ENCODE data around the gene RGS10. TPM values are rescaled to one million over a fixed set of nuclear protein-coding genes. Genes with fewer than 3 reads are reported as not detected.

Gene RGS10
- total and polyA plus RNA-seq, 10 of the 15 experiments (the other 5 are each of a cell fraction or from before 2014, with no cell fraction given), result 72.8 to 193 (median 127) TPM

DNA sequence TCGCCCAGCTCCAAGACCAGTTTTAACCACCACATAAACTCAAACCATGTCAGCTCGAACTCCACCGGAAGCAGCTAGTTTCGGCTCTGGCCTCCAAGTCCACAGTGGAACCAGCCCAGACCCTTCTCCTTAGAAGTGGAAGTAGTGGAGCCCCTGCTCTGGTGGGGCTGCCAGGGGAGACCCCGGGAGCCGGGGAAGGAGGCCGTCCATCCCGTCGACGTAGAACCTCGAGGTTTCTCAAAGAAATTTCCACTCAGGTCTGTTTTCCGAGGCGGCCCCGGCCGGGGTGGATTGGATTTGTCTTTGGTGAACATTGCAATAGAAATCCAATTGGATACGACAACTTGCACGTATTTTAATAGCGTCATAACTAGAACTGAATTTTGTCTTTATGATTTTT is 87.5 kb downstream of the RGS10 start:
- H4K20me1 ChIP-seq (ENCODE audit: control insufficient read depth, insufficient read depth), result no peaks in the 10 kb centered on the region
- H3K4me3 ChIP-seq, result no peak overlapping the region
- peaks cover 15% of the 10 kb centered on the region for H3K4me1 ChIP-seq (ENCODE audit: control insufficient read depth, insufficient read depth, low read length)
- no peaks in the 10 kb centered on the region for H3K79me2 ChIP-seq (ENCODE audit: control insufficient read depth, insufficient read depth, low read length)
- in situ Hi-C loops (cut with MboI) (no loop called here), intact Hi-C loops (cut with micrococcal nuclease; ENCODE audit: unreplicated experiment) (no loop called here)
- no peak for ATAC-seq
- no peak for DNase-seq (ENCODE audit: low read depth, low spot score)
- no peaks in the 10 kb centered on the region for H3K9me3 ChIP-seq (replicated peaks; ENCODE audit: control insufficient read depth, insufficient read depth, low read length)
- no peak for FAIRE-seq
- ChIA-PET POLR2A (no interaction called here), SMC1A (ENCODE audit: uncharacterized antibody, unreplicated experiment) (interaction anchor here (0.6 kb wide), 1 partner anchor 146 kb away, joined by 3 read pairs; no protein-coding TSS in a partner anchor), CTCF (no interaction called here), RAD21 (ENCODE audit: unreplicated experiment) (no interaction called here)
- no peaks in the 10 kb centered on the region for H3K27me3 ChIP-seq (replicated peaks in 1 of 2; ENCODE audit: control insufficient read depth in 2 of 2, insufficient read depth in 2 of 2, low read length in 1 of 2)
- no peak overlapping the region for H3K27ac ChIP-seq (ENCODE audit: control insufficient read depth, insufficient read depth)
- H3K9ac ChIP-seq (ENCODE audit: control insufficient read depth, insufficient read depth, low read length), result no peak overlapping the region
- WGBS (ENCODE audit: insufficient coverage, insufficient replicate concordance, low lambda C conversion rate, missing lambda C conversion rate), result 90% methylated on average over 18 of the region's 18 CpGs
- no peak for TF ChIP-seq NBN (IDR thresholded peaks at IDR 0.05)
- TF ChIP-seq RBBP5 (conservative IDR thresholded peaks at IDR 0.05), result no peak
- no peak for TF ChIP-seq SIX5 (IDR thresholded peaks at IDR 0.05; ENCODE audit: low read depth, low read length, severe bottlenecking)
- no peak for TF ChIP-seq CHD4 (IDR thresholded peaks at IDR 0.05)
- no peak for TF ChIP-seq POLR2AphosphoS5 (IDR thresholded peaks at IDR 0.05; ENCODE audit: low read length)
- no peaks in the 10 kb centered on the region; a peak in 1 of 4 replicates for H3K36me3 ChIP-seq (ENCODE audit: control insufficient read depth in 2 of 2, insufficient read depth in 2 of 2, low read length in 1 of 2)
- BruUV-seq (replicated peaks), result no TSS peak
- no peak overlapping the region for H2AFZ ChIP-seq (ENCODE audit: control insufficient read depth, low read depth, low read length)
- H3K4me2 ChIP-seq (ENCODE audit: control insufficient read depth, insufficient read depth), result no peak overlapping the region

DNA sequence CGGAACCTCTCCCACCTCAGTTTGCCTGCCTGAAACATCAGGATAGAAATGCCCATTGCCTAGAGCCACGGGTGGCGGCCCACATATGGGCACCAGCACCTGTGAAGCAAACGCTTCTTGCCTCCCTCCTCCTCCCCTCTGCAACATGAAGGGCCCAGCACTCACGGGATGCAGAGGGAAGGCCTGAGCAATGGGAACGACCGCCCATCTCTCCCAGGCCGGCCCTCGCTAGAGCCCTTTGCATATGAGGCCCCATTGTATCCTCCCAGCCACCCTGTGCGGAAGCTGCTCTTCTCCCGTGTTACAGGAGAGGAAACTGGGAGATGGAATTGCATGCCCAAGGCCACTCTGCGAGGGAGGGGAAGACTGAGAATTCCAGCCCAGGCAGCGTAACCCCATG is 88.2 kb downstream of the RGS10 start:
- no peak for ATAC-seq
- H3K27me3 ChIP-seq (replicated peaks in 1 of 2; ENCODE audit: control insufficient read depth in 2 of 2, insufficient read depth in 2 of 2, low read length in 1 of 2), result no peaks in the 10 kb centered on the region
- H3K4me1 ChIP-seq (ENCODE audit: control insufficient read depth, insufficient read depth, low read length), result peaks cover 19% of the 10 kb centered on the region
- 95% methylated on average over 13 of the region's 13 CpGs for WGBS (ENCODE audit: insufficient coverage, insufficient replicate concordance, low lambda C conversion rate, missing lambda C conversion rate)
- in situ Hi-C loops (cut with MboI) (no loop called here), intact Hi-C loops (cut with micrococcal nuclease; ENCODE audit: unreplicated experiment) (no loop called here)
- no peak overlapping the region for H2AFZ ChIP-seq (ENCODE audit: control insufficient read depth, low read depth, low read length)
- TF ChIP-seq MYB (IDR thresholded peaks at IDR 0.05; ENCODE audit: borderline replicate concordance, low read depth, low read length) (no peak), TCF3 (IDR thresholded peaks at IDR 0.05; ENCODE audit: borderline replicate concordance, insufficient read depth, low read depth, low read length) (no peak), SRF (IDR thresholded peaks at IDR 0.05; ENCODE audit: low read depth in 2 of 2, low read length in 2 of 2) (no peak), FOXK2 (IDR thresholded peaks at IDR 0.05) (no peak), SIX5 (IDR thresholded peaks at IDR 0.05; ENCODE audit: low read depth, low read length, severe bottlenecking) (no peak), EZH2 (IDR thresholded peaks at IDR 0.05; ENCODE audit: borderline replicate concordance, control insufficient read depth, low read depth, low read length) (no peak), POLR2A (IDR thresholded peaks at IDR 0.05; ENCODE audit: low read depth, low read length) (0 out of 2 replicates have a peak, but pooled peaks have one; percentile 19), ZSCAN29 (IDR thresholded peaks at IDR 0.05) (no peak)
- SMC1A ChIA-PET (ENCODE audit: uncharacterized antibody, unreplicated experiment), result interaction anchor here (0.6 kb wide), 1 partner anchor 145 kb away, joined by 3 read pairs; no protein-coding TSS in a partner anchor
- no peak overlapping the region for H3K4me3 ChIP-seq
- H3K79me2 ChIP-seq (ENCODE audit: control insufficient read depth, insufficient read depth, low read length), result no peaks in the 10 kb centered on the region
- CTCF ChIA-PET, result interaction anchor here (1.0 kb wide), 1 partner anchor 245 kb away, joined by 3 read pairs; no protein-coding TSS in a partner anchor
- no peaks in the 10 kb centered on the region for H3K9me3 ChIP-seq (replicated peaks; ENCODE audit: control insufficient read depth, insufficient read depth, low read length)
- no TSS peak for BruUV-seq (replicated peaks)
- H4K20me1 ChIP-seq (ENCODE audit: control insufficient read depth, insufficient read depth), result no peaks in the 10 kb centered on the region
- no peak for DNase-seq (ENCODE audit: low read depth, low spot score)
- no peak overlapping the region for H3K4me2 ChIP-seq (ENCODE audit: control insufficient read depth, insufficient read depth)
- FAIRE-seq, result no peak
- H3K27ac ChIP-seq (ENCODE audit: control insufficient read depth, insufficient read depth), result no peak overlapping the region
- no peaks in the 10 kb centered on the region; a peak in 1 of 4 replicates for H3K36me3 ChIP-seq (ENCODE audit: control insufficient read depth in 2 of 2, insufficient read depth in 2 of 2, low read length in 1 of 2)
- no peak overlapping the region for H3K9ac ChIP-seq (ENCODE audit: control insufficient read depth, insufficient read depth, low read length)
- POLR2A ChIA-PET, result no interaction called here
- RAD21 ChIA-PET (ENCODE audit: unreplicated experiment), result no interaction called here
